Stimulated activated CD4-positive, alpha-beta T cell treated with anti-CD3 and anti-CD28 coated beads, Interleukin-15, amount 100 ng/mL, for 1 hour (primary cell): Measurements from ENCODE around the gene B4GALNT4.
A peak's percentile ranks its signal among the peaks of the same experiment; 100 is the strongest.
"Not testable (repeated sequence)": the region's sequence is repeated elsewhere in the genome, so short reads cannot be mapped to it uniquely, and the experiment has no call there.

ENCODE experiments used
- DNase-seq, 2 donors: peaks; one replicate each; pipeline ENCODE4 v3.0.0-alpha.2; 2020; ENCODE audit warnings: low read depth in 1 of 2, low spot score in 1 of 2

The B4GALNT4 gene

GRCh38 chr11:358129-358800 is 11.0 kb upstream of the B4GALNT4 start:
- no peak for DNase-seq

- peak in 1 of 2 donors; percentile 7 for DNase-seq
Measured at GRCh38 chr11:359181-359714, 10.1 kb upstream of the B4GALNT4 start.

- DNase-seq: no peak
Measured at GRCh38 chr11:360326-361280, 8.7 kb upstream of the B4GALNT4 start.

- no peak for DNase-seq
Measured at GRCh38 chr11:362642-363442, 6.5 kb upstream of the B4GALNT4 start.

GRCh38 chr11:363443-363805 is 5.9 kb upstream of the B4GALNT4 start:
- not testable (repeated sequence) for DNase-seq

GRCh38 chr11:363948-364761 is 5.1 kb upstream of the B4GALNT4 start:
- peak; percentile 29 to 39 for DNase-seq

GRCh38 chr11:364991-365725 is 4.1 kb upstream of the B4GALNT4 start:
- no peak for DNase-seq

- DNase-seq: no peak
Measured at GRCh38 chr11:365831-366230, 3.5 kb upstream of the B4GALNT4 start.

- DNase-seq: no peak
Measured at GRCh38 chr11:367956-368413, 1.3 kb upstream of the B4GALNT4 start.

- DNase-seq: no peak
Measured at GRCh38 chr11:368414-369335, 624 bp upstream of the B4GALNT4 start.

GRCh38 chr11:370070-370941 is 1.0 kb downstream of the B4GALNT4 start:
- DNase-seq: no peak

GRCh38 chr11:371051-371450 is 1.8 kb downstream of the B4GALNT4 start:
- no peak for DNase-seq

- DNase-seq: no peak
Measured at GRCh38 chr11:371716-372590, 2.7 kb downstream of the B4GALNT4 start.

- DNase-seq: no peak
Measured at GRCh38 chr11:372809-373715, 3.8 kb downstream of the B4GALNT4 start.

- no peak for DNase-seq
Measured at GRCh38 chr11:373716-374551, 4.6 kb downstream of the B4GALNT4 start.
